ENCODE measurements around the gene NMT2. TPM values are rescaled to one million over a fixed set of nuclear protein-coding genes. Genes with fewer than 3 reads are reported as not detected.

Gene NMT2
- total RNA-seq, 1 donor from 2014 or later: 39.6 TPM

DNA sequence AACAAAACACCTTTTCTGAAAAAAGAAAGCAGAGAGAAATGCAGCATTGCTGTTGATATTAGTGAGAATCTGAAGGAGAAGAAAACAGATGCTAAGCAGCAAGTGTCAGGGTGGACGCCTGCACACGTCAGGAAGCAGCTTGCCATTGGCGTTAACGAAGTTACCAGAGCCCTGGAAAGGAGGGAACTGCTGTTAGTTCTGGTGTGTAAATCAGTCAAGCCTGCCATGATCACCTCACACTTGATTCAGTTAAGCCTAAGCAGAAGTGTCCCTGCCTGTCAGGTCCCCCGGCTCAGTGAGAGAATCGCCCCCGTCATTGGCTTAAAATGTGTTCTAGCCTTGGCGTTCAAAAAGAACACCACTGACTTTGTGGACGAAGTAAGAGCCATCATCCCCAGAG lies 65.0 kb downstream of the NMT2 start:
- Mint-ChIP-seq H3K36me3 (ENCODE audit: insufficient read depth) (peaks cover 17% of the 10 kb centered on the region), H3K4me1 (ENCODE audit: low read depth) (peaks cover 9% of the 10 kb centered on the region), H3K27ac (peak overlapping the region; percentile 51), H3K4me3 (ENCODE audit: low read depth) (no peak overlapping the region), H3K27me3 (no peaks in the 10 kb centered on the region), H3K9me3 (ENCODE audit: low read depth) (no peaks in the 10 kb centered on the region)
- no peak for DNase-seq (ENCODE audit: low spot score, unreplicated experiment)
- TF ChIP-seq, protein P1, sequence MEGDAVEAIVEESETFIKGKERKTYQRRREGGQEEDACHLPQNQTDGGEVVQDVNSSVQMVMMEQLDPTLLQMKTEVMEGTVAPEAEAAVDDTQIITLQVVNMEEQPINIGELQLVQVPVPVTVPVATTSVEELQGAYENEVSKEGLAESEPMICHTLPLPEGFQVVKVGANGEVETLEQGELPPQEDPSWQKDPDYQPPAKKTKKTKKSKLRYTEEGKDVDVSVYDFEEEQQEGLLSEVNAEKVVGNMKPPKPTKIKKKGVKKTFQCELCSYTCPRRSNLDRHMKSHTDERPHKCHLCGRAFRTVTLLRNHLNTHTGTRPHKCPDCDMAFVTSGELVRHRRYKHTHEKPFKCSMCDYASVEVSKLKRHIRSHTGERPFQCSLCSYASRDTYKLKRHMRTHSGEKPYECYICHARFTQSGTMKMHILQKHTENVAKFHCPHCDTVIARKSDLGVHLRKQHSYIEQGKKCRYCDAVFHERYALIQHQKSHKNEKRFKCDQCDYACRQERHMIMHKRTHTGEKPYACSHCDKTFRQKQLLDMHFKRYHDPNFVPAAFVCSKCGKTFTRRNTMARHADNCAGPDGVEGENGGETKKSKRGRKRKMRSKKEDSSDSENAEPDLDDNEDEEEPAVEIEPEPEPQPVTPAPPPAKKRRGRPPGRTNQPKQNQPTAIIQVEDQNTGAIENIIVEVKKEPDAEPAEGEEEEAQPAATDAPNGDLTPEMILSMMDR (IDR thresholded peaks at IDR 0.05; ENCODE audit: unreplicated experiment): no peak

DNA sequence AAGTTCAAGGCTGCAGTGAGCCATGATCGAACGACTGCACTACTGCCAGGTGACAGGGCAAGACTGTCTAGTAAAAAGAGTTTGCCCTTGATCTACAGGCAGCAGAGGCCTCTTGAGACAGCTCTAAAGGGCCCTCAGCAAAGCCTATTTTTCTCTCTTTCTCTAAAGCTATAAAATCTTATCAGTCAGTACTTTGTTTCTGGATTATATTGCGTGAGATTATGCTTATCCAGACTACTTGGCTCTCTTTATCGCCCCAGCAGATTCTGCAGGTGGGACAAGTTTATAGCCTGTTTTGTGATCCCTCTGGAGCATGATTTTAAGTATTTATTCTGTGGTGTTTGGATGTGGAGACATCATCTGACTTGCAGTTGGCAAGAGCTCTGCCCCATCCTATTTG lies 68.6 kb downstream of the NMT2 start:
- Mint-ChIP-seq H3K4me3 (ENCODE audit: low read depth) (no peak overlapping the region), H3K4me1 (ENCODE audit: low read depth) (peaks cover 17% of the 10 kb centered on the region), H3K27me3 (no peaks in the 10 kb centered on the region), H3K36me3 (ENCODE audit: insufficient read depth) (peaks cover 4% of the 10 kb centered on the region), H3K27ac (peak overlapping the region; percentile 50), H3K9me3 (ENCODE audit: low read depth) (no peaks in the 10 kb centered on the region)
- TF ChIP-seq, protein P1 (IDR thresholded peaks at IDR 0.05; ENCODE audit: unreplicated experiment): no peak
- no peak for DNase-seq (ENCODE audit: low spot score, unreplicated experiment)

DNA sequence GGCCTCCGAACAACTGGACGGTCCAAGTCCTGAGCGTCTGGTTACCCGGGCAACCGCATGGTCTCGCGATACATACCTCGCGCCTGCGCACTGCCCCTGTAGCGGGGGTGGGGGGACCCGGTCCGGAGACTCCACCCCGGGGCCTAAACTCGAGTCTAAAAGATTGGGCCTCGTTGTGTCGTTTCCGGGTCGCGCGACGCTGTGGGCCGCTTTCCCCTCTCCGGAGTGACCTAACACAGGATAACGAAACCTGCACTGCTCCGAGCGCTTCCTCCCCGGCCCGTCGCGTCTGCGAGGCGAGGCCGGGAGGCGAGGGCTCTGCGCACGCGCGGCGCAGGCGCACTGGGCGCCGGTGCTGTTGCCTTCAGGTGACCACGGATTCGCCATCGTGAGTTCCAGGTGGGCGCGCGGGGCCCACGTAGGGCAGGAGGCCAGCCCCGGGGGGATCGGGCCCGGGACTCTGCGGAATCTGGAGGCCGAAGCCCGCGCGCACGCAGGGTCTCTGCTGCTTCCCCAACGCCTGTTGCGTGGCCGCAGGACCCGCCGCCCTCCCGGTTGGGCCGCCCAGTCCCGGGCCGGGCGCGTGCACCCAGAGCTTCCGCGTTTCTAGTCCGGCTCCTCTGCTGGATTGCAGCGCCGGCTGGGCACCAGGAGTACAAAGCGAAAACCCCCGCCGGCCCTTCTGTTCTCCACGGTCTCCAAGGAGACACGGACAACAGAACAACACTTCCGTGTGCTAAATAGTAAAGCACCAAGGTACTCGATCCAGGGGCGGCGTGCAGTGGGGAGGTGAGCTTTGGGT lies 71.3 kb downstream of the NMT2 start, which contains the start of gene RPP38:
Gene RPP38 (plus strand): TSS at position 345 of the 802 bp plus-strand sequence. CDS start 5,960 bp downstream, outside the sequence.
- no peaks in the 10 kb centered on the region for H3K27me3 Mint-ChIP-seq
- H3K9me3 Mint-ChIP-seq (ENCODE audit: low read depth): no peaks in the 10 kb centered on the region
- peaks cover 17% of the 10 kb centered on the region for H3K4me1 Mint-ChIP-seq (ENCODE audit: low read depth)
- TF ChIP-seq, protein P1 (IDR thresholded peaks at IDR 0.05; ENCODE audit: unreplicated experiment): no peak
- peaks cover 1% of the 10 kb centered on the region for H3K36me3 Mint-ChIP-seq (ENCODE audit: insufficient read depth)
- peak; percentile 96 for DNase-seq (ENCODE audit: low spot score, unreplicated experiment)
- peak within 1 kb of the TSS; percentile 99 for H3K27ac Mint-ChIP-seq
- peak within 1 kb of the TSS; percentile 98 for H3K4me3 Mint-ChIP-seq (ENCODE audit: low read depth)

DNA sequence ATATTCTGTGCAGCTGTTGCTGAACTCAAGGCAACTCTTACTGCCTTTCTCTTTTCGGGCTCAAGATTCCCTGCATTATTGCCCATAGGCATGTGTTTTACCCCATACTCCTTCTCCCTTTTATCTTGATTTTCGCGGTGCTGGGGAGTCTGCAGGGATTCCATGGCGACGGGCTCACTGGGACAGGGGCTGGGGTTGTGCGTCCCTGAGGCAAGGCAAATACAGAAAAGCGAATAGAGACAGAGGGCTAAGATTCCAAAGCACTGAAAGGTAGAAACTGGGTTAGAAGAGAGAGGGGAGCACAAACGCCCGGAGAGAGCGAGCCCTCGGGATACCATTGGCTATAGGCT lies 71.9 kb downstream of the NMT2 start:
- Mint-ChIP-seq H3K4me3 (ENCODE audit: low read depth) (peak overlapping the region; percentile 98), H3K27me3 (peaks cover 3% of the 10 kb centered on the region), H3K4me1 (ENCODE audit: low read depth) (peaks cover 17% of the 10 kb centered on the region), H3K9me3 (ENCODE audit: low read depth) (no peaks in the 10 kb centered on the region), H3K36me3 (ENCODE audit: insufficient read depth) (peaks cover 1% of the 10 kb centered on the region), H3K27ac (peak overlapping the region; percentile 96)
- DNase-seq (ENCODE audit: low spot score, unreplicated experiment): no peak
- TF ChIP-seq, protein P1 (IDR thresholded peaks at IDR 0.05; ENCODE audit: unreplicated experiment): no peak

DNA sequence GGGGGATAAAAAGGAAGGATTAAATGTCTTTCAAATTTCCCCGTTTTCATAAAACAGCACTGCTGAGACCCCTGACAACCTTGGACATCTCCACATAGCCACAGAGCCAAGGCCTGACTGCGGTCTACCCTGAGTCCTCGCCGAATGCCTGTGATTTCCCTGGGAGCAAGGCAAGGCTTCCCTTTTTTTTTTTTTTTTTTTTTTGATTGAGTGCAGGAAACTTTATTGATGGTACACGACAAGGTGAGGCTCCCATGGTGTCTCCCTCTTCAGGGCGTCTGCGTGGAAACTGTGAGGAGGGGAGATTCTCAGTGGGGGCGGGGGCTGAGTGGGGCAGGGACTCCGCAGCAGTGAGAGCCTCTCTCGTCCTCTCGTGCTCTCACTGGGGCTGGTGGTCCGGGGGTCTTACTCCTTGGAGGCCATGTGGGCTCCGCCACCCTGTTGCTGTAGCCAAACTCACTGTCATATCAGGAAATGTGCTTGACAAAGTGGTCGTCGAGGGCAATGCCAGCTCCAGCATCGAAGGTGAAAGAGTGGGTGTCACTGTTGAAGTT lies 75.6 kb downstream of the NMT2 start:
- Mint-ChIP-seq H3K36me3 (ENCODE audit: insufficient read depth) (no peaks in the 10 kb centered on the region), H3K27ac (no peak overlapping the region), H3K4me1 (ENCODE audit: low read depth) (peaks cover 7% of the 10 kb centered on the region), H3K4me3 (ENCODE audit: low read depth) (no peak overlapping the region), H3K9me3 (ENCODE audit: low read depth) (no peaks in the 10 kb centered on the region), H3K27me3 (peaks cover 10% of the 10 kb centered on the region)
- no peak for DNase-seq (ENCODE audit: low spot score, unreplicated experiment)
- TF ChIP-seq, protein P1 (IDR thresholded peaks at IDR 0.05; ENCODE audit: unreplicated experiment): no peak

All from progenitor cell of endocrine pancreas (in vitro differentiated cells).